GM21423 (cell line): ENCODE measurements around the gene PTPRJ.

ENCODE experiments used
- ATAC-seq: cut with Tn5 transposase; IDR thresholded peaks from one replicate; pipeline ENCODE4 v1.9.1; 2021; ENCODE audit warnings: mild to moderate bottlenecking, moderate library complexity; ENCODE audit not compliant: unreplicated experiment

PTPRJ gene

GRCh38 chr11:48034926-48035871 lies 54.8 kb downstream of the PTPRJ start:
- no peak for ATAC-seq

GRCh38 chr11:48036011-48036410 lies 55.7 kb downstream of the PTPRJ start:
- no peak for ATAC-seq

- ATAC-seq: no peak
Observed at GRCh38 chr11:48036466-48036865, 56.1 kb downstream of the PTPRJ start.

- ATAC-seq: no peak
Observed at GRCh38 chr11:48037709-48038468, 57.5 kb downstream of the PTPRJ start.

GRCh38 chr11:48040830-48041444 lies 60.6 kb downstream of the PTPRJ start:
- ATAC-seq: no peak

- ATAC-seq: no peak
Observed at GRCh38 chr11:48041877-48042695, 61.7 kb downstream of the PTPRJ start.

GRCh38 chr11:48043111-48043990 lies 63.0 kb downstream of the PTPRJ start:
- no peak for ATAC-seq

- ATAC-seq: no peak
Observed at GRCh38 chr11:48043991-48044512, 63.7 kb downstream of the PTPRJ start.

GRCh38 chr11:48044577-48044976 lies 64.2 kb downstream of the PTPRJ start:
- no peak for ATAC-seq

- no peak for ATAC-seq
Observed at GRCh38 chr11:48045536-48045935, 65.2 kb downstream of the PTPRJ start.

- no peak for ATAC-seq
Observed at GRCh38 chr11:48047616-48048015, 67.3 kb downstream of the PTPRJ start.

GRCh38 chr11:48049036-48049435 lies 68.7 kb downstream of the PTPRJ start:
- ATAC-seq: no peak

GRCh38 chr11:48050304-48050703 lies 69.9 kb downstream of the PTPRJ start:
- no peak for ATAC-seq

- ATAC-seq: no peak
Observed at GRCh38 chr11:48051217-48051830, 71.0 kb downstream of the PTPRJ start.

GRCh38 chr11:48052183-48053044 lies 72.1 kb downstream of the PTPRJ start:
- no peak for ATAC-seq

GRCh38 chr11:48054994-48055291 lies 74.6 kb downstream of the PTPRJ start:
- no peak for ATAC-seq

- ATAC-seq: no peak
Observed at GRCh38 chr11:48055292-48056132, 75.2 kb downstream of the PTPRJ start.
